ENCODE data around the gene ADGRL3. TPM values are rescaled to one million over a fixed set of nuclear protein-coding genes. Genes with fewer than 3 reads are reported as not detected.
"Not testable (repeated sequence)": the region's sequence is repeated elsewhere in the genome, so short reads cannot be mapped to it uniquely, and the experiment has no call there.

Gene ADGRL3
- total RNA-seq, 4 donors from 2014 or later, result 6.5 to 19.0 (median 14.0) TPM

DNA sequence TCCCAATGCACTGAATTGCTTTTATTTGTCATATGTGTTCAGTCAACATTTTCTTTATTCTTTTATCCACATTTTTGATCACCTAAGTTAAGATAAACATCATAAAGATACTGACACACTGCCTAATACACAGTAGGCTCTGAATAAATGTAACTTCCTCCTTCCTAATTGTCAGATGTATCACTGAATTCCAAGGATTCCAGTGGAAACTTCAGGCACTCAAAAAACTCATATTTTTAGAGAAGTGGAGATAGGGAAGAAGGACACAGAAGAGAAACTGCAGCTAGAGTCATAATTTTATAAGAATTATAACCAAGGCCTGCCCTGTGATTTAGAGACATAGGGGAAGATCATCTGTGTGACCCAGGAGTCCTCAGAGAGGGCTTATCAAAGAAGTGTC lies 753.3 kb downstream of the ADGRL3 start:
- H3K9me3 ChIP-seq, result no peaks in the 10 kb centered on the region
- no peaks in the 10 kb centered on the region for H3K4me1 ChIP-seq
- H3K4me3 ChIP-seq, result no peak overlapping the region
- H3K36me3 ChIP-seq, result no peaks in the 10 kb centered on the region
- no peak for DNase-seq (ENCODE audit: low spot score in 2 of 2)
- H3K27ac ChIP-seq, result no peak overlapping the region
- no peak for TF ChIP-seq POLR2A (IDR thresholded peaks at IDR 0.05)
- no peak for TF ChIP-seq CTCF (IDR thresholded peaks at IDR 0.05)
- TF ChIP-seq POLR2AphosphoS5 (IDR thresholded peaks at IDR 0.05), result no peak
- no peak for TF ChIP-seq EP300 (IDR thresholded peaks at IDR 0.05)
- no peaks in the 10 kb centered on the region for H3K27me3 ChIP-seq

DNA sequence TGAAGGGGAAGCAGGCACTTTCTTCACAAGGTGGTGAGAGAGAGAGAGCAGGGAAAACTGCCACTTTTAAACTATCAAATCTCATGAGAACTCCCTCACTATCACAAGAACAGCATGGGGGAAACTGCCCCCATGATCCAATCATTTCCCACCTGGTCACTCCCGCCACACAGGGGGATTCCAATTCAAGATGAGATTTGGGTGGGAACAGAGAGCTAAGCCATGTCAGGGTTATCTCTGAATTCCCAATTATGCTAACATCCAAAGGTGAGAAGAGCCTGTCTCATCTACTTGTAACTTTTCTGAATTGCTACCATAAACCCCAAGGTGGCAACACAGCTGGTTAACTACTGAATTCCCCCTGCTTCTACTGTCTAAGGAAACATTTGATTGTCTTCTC lies 758.5 kb downstream of the ADGRL3 start:
- no peak for DNase-seq (ENCODE audit: low spot score in 2 of 2)
- H3K4me1 ChIP-seq, result no peaks in the 10 kb centered on the region
- H3K36me3 ChIP-seq, result no peaks in the 10 kb centered on the region
- H3K4me3 ChIP-seq, result no peak overlapping the region
- H3K27me3 ChIP-seq, result no peaks in the 10 kb centered on the region
- H3K27ac ChIP-seq, result no peak overlapping the region
- no peaks in the 10 kb centered on the region for H3K9me3 ChIP-seq
- 89% methylated on average over 1 of the region's 1 CpG for WGBS
- TF ChIP-seq CTCF (IDR thresholded peaks at IDR 0.05) (no peak), POLR2AphosphoS5 (IDR thresholded peaks at IDR 0.05) (no peak), POLR2A (IDR thresholded peaks at IDR 0.05) (no peak), EP300 (IDR thresholded peaks at IDR 0.05) (no peak)

- Histone ChIP-seq H3K27ac (no peak overlapping the region), H3K4me1 (no peaks in the 10 kb centered on the region), H3K36me3 (no peaks in the 10 kb centered on the region), H3K4me3 (no peak overlapping the region), H3K9me3 (no peaks in the 10 kb centered on the region), H3K27me3 (no peaks in the 10 kb centered on the region)
- no peak for TF ChIP-seq CTCF (IDR thresholded peaks at IDR 0.05)
- no peak for DNase-seq (ENCODE audit: low spot score in 2 of 2)
- 91% methylated on average over 1 of the region's 1 CpG for WGBS
These were observed 759.0 kb downstream of the ADGRL3 start for GRCh38 chr4:61959087-61959486.

DNA sequence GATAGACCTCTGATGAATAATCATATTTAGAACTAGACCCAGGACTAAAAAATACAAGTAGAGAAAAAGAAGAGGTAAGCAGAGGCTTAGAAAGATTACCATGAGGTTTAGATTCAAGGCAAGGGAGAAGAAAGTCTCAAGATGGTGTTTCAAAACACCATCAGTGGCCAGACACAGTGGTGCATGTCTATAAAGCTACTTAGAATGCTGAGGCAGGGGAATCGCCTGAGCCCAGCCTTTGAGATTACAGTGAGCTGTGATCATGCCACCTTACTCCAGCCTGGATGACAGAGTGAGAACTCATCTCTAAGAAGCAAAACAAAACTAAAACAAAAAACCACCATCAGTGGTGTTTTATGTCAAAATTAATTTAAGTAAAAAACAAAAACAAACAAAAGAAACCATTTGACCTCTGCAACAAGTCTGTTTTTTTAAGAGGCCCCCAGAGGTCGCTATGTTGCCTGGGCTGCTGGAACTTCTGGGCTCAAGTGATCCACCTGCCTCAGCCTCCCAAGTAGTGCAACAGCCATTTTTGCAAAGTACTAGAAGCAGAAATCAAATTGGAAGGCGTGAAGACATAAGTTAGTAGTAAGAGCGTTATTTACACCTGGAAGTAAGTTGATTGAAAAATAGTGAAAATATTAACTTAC lies 784.3 kb downstream of the ADGRL3 start:
- H3K4me1 ChIP-seq, result no peaks in the 10 kb centered on the region
- 88% methylated on average over 4 of the region's 4 CpGs for WGBS
- H3K36me3 ChIP-seq, result no peaks in the 10 kb centered on the region
- TF ChIP-seq CTCF (IDR thresholded peaks at IDR 0.05) (no peak), EP300 (IDR thresholded peaks at IDR 0.05) (no peak), POLR2A (IDR thresholded peaks at IDR 0.05) (no peak), POLR2AphosphoS5 (IDR thresholded peaks at IDR 0.05) (no peak)
- no peak overlapping the region for H3K4me3 ChIP-seq
- no peak overlapping the region for H3K27ac ChIP-seq
- DNase-seq (ENCODE audit: low spot score in 2 of 2), result no peak
- no peaks in the 10 kb centered on the region for H3K27me3 ChIP-seq
- no peaks in the 10 kb centered on the region for H3K9me3 ChIP-seq

DNA sequence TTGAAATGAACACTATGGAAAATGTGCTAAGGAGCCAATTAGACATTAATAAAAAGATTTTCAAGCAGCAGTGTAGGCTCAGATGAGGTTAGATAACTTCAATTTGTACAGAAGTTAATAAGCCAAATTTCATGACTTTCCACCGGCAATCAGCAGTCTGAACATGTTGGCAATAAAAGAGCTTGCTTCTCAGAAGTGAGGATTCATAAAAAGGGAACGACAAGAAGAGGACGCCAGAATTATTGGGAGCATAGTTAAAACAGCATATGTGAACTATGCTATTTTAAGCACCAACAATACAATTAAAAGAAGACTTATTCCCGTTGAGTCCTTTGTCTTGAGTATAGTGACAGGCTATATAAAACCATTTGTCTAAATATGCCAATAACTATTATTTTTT lies 785.3 kb downstream of the ADGRL3 start:
- no peak for DNase-seq (ENCODE audit: low spot score in 2 of 2)
- WGBS, result 49% methylated on average over 4 of the region's 4 CpGs
- Histone ChIP-seq H3K9me3 (no peaks in the 10 kb centered on the region), H3K27ac (no peak overlapping the region), H3K36me3 (no peaks in the 10 kb centered on the region), H3K4me3 (no peak overlapping the region), H3K4me1 (no peaks in the 10 kb centered on the region), H3K27me3 (no peaks in the 10 kb centered on the region)
- TF ChIP-seq CTCF (IDR thresholded peaks at IDR 0.05), result no peak
- no peak for TF ChIP-seq POLR2AphosphoS5 (IDR thresholded peaks at IDR 0.05)
- TF ChIP-seq POLR2A (IDR thresholded peaks at IDR 0.05), result no peak
- no peak for TF ChIP-seq EP300 (IDR thresholded peaks at IDR 0.05)

- DNase-seq (ENCODE audit: low spot score in 2 of 2); H3K36me3 ChIP-seq; H3K27ac ChIP-seq; H3K27me3 ChIP-seq; H3K9me3 ChIP-seq; H3K4me1 ChIP-seq; H3K4me3 ChIP-seq: not testable (repeated sequence)
- WGBS, result 95% methylated on average over 7 of the region's 7 CpGs
These were observed 786.8 kb downstream of the ADGRL3 start for GRCh38 chr4:61986929-61987328.

All from suprapubic skin (tissue), 4 donors.